ENCODE results near the gene SEMA3A.

The SEMA3A gene

GRCh38 chr7:84041649-84042048, 152.9 kb downstream of the SEMA3A start:
- Mint-ChIP-seq H3K4me3 (no peak overlapping the region), H3K36me3 (ENCODE audit: low read depth) (no peaks in the 10 kb centered on the region), H3K27ac (no peak overlapping the region), H3K27me3 (no peaks in the 10 kb centered on the region), H3K9me3 (no peaks in the 10 kb centered on the region), H3K4me1 (ENCODE audit: low read depth) (no peaks in the 10 kb centered on the region)
- intact Hi-C loops (cut with micrococcal nuclease): no loop called here

GRCh38 chr7:84040355-84040754, 154.2 kb downstream of the SEMA3A start:
- no peaks in the 10 kb centered on the region for H3K9me3 Mint-ChIP-seq
- no peaks in the 10 kb centered on the region for H3K4me1 Mint-ChIP-seq (ENCODE audit: low read depth)
- H3K36me3 Mint-ChIP-seq (ENCODE audit: low read depth): no peaks in the 10 kb centered on the region
- no peaks in the 10 kb centered on the region for H3K27me3 Mint-ChIP-seq
- H3K27ac Mint-ChIP-seq: no peak overlapping the region
- no peak overlapping the region for H3K4me3 Mint-ChIP-seq
- intact Hi-C loops (cut with micrococcal nuclease): no loop called here

GRCh38 chr7:84039432-84039831, 155.2 kb downstream of the SEMA3A start:
- no peaks in the 10 kb centered on the region for H3K4me1 Mint-ChIP-seq (ENCODE audit: low read depth)
- intact Hi-C loops (cut with micrococcal nuclease): no loop called here

DNA sequence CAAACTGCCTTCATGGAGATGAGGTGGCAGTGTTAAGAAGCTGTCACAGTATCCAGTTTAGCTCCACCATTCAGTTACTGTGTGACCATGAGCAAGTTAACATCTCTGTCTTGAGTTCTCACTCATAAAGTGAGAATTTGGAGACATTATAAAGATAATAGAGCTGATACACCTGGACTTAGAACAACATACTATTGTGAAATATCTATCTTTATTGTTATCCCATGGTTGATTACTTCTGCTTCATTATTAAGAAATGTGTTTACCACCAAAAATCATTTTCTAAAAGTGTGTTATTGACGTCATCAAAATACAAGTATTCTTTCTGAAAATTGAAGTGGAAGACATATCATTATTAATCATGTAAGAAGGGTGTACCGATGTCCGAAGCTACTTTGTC, 166.9 kb downstream of the SEMA3A start:
- Mint-ChIP-seq H3K4me1 (ENCODE audit: low read depth) (no peaks in the 10 kb centered on the region), H3K27ac (no peak overlapping the region), H3K27me3 (no peaks in the 10 kb centered on the region), H3K9me3 (no peaks in the 10 kb centered on the region), H3K36me3 (ENCODE audit: low read depth) (no peaks in the 10 kb centered on the region), H3K4me3 (no peak overlapping the region)
- intact Hi-C loops (cut with micrococcal nuclease): no loop called here

More at GRCh38 chr7:84039432-84039831, 155.2 kb downstream of the SEMA3A start:
- no peak overlapping the region for H3K27ac Mint-ChIP-seq
- H3K36me3 Mint-ChIP-seq (ENCODE audit: low read depth): no peaks in the 10 kb centered on the region
- H3K9me3 Mint-ChIP-seq: no peaks in the 10 kb centered on the region
- H3K4me3 Mint-ChIP-seq: no peak overlapping the region
- no peaks in the 10 kb centered on the region for H3K27me3 Mint-ChIP-seq

- Mint-ChIP-seq H3K27ac (no peak overlapping the region), H3K4me1 (ENCODE audit: low read depth) (no peaks in the 10 kb centered on the region), H3K36me3 (ENCODE audit: low read depth) (no peaks in the 10 kb centered on the region), H3K27me3 (no peaks in the 10 kb centered on the region), H3K4me3 (no peak overlapping the region), H3K9me3 (no peaks in the 10 kb centered on the region)
- intact Hi-C loops (cut with micrococcal nuclease): no loop called here
These were observed 169.2 kb downstream of the SEMA3A start for GRCh38 chr7:84025332-84025927.

- Mint-ChIP-seq H3K9me3 (no peaks in the 10 kb centered on the region), H3K4me3 (no peak overlapping the region), H3K27me3 (no peaks in the 10 kb centered on the region), H3K36me3 (ENCODE audit: low read depth) (no peaks in the 10 kb centered on the region), H3K4me1 (ENCODE audit: low read depth) (no peaks in the 10 kb centered on the region), H3K27ac (no peak overlapping the region)
- intact Hi-C loops (cut with micrococcal nuclease): no loop called here
These were observed 171.8 kb downstream of the SEMA3A start for GRCh38 chr7:84022684-84023308.

DNA sequence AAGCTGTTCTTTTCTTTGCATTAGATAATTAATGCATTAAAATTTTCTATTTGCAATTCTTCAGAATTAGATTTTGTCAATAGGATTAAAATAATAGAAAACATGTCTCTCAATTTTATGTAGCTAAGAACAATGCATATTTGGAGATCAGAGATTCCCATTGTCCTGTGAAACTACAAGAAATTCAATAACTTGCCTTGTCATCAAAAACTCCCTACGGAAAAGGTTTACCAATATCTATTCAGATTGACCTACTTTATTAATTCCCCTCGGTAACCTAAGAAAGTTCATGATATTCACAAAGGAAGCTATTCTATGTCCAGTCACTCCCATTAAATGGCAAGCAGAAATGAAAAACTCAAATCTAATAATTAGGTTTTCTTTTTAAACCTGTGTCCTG, 172.6 kb downstream of the SEMA3A start:
- intact Hi-C loops (cut with micrococcal nuclease): no loop called here
- Mint-ChIP-seq H3K4me1 (ENCODE audit: low read depth) (no peaks in the 10 kb centered on the region), H3K9me3 (no peaks in the 10 kb centered on the region), H3K4me3 (no peak overlapping the region), H3K27ac (no peak overlapping the region), H3K36me3 (ENCODE audit: low read depth) (no peaks in the 10 kb centered on the region), H3K27me3 (no peaks in the 10 kb centered on the region)

DNA sequence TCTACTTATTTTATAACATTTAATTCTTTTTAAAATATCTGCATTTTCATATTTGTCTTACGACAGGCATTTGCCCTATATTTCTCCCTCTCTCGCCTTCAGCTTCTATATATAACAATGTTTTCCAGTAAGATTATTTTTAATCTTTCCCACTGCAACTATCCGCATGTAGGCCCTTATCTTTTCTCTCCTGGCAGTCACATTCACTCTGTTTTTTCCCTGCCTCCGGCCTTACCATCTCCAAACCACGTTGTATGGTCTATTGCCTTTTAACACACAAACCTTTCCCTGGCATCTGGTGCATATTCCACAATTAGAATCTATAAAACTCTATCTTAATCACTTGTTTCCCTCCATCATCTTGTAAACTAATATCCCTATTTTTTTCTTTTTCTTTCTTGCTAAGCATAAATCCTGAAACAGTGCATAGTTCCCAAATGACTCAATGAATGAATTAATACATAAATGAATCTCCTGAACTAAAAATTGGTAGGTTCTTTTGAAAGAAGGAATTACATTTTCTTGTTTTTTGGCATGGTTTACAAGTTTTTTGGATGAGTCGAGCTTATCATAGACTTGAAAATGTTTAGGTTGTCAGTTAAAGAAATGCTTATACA, 173.2 kb downstream of the SEMA3A start:
- Mint-ChIP-seq H3K4me1 (ENCODE audit: low read depth) (no peaks in the 10 kb centered on the region), H3K27ac (no peak overlapping the region), H3K9me3 (no peaks in the 10 kb centered on the region), H3K27me3 (no peaks in the 10 kb centered on the region), H3K4me3 (no peak overlapping the region), H3K36me3 (ENCODE audit: low read depth) (no peaks in the 10 kb centered on the region)
- intact Hi-C loops (cut with micrococcal nuclease): no loop called here

DNA sequence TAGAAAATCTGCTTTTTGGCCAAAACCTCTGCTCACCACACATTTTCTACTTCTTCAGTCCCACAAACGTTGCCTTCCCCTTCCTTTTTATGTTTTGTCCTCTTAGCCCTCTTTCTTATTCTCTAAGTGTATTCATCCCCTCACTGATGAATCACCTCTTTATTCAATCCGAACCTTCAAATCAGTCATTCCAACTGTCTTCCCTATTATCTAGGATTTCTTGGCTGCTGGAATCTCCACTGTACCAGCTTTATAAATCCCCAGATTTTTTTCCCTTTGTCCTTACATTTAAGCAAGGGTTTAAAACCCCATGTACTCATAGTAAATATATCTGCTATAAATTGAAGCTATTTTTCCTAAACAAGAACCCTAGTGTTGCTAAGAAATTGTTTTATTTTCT, 176.9 kb downstream of the SEMA3A start:
- intact Hi-C loops (cut with micrococcal nuclease): no loop called here
- Mint-ChIP-seq H3K36me3 (ENCODE audit: low read depth) (no peaks in the 10 kb centered on the region), H3K4me3 (no peak overlapping the region), H3K27me3 (no peaks in the 10 kb centered on the region), H3K9me3 (no peaks in the 10 kb centered on the region), H3K27ac (no peak overlapping the region), H3K4me1 (ENCODE audit: low read depth) (no peaks in the 10 kb centered on the region)

DNA sequence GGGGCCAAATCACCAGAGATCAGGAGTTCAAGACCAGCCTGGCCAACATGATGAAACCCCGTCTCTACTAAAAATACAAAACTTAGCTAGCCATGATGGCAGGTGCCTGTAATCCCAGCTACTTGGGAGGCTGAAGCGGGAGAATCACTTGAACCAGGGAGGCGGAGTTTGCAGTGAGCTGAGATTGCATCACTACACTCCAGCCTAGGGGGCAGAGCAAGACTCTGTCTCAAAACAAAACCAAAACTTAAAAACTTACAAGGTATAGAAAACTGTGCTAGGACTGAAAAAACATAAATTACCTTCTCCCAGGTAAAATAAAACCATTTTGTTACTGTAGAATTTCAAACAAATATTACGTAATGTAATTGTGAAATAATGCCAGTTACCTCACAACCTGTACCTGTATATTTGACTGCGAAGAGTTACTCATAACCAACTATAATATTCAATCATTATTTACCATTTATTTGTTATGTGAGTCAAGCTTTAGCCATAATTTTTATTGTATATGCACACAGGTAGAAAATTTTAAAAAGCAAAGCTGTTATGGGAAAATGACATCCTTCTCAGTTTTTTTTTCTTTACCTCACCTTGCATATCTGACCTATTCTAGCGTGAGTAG, 180.9 kb downstream of the SEMA3A start:
- Mint-ChIP-seq H3K9me3 (no peaks in the 10 kb centered on the region), H3K36me3 (ENCODE audit: low read depth) (no peaks in the 10 kb centered on the region), H3K27ac (no peak overlapping the region), H3K4me1 (ENCODE audit: low read depth) (no peaks in the 10 kb centered on the region), H3K27me3 (no peaks in the 10 kb centered on the region), H3K4me3 (no peak overlapping the region)
- intact Hi-C loops (cut with micrococcal nuclease): no loop called here

DNA sequence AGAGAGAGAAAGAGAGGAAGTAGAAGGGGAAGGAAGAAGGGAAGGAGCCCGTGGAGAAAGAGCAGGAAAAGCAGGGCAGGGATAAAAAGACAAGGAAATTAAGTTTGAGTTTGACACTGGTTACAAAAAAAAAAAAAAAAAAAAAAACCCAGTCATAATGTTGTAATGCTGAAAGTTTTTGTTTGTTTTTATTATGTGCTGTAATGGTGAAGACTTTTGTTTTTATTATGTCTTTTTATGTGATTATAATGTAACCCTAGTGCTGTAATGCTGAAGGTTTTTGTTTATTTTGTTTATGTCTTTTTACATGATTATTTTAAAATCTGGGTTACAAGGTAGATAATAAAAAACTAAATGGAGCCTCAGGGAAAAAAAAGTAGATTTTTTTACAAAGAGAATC, 184.8 kb downstream of the SEMA3A start:
- Mint-ChIP-seq H3K36me3 (ENCODE audit: low read depth) (no peaks in the 10 kb centered on the region), H3K27me3 (no peaks in the 10 kb centered on the region), H3K4me1 (ENCODE audit: low read depth) (no peaks in the 10 kb centered on the region), H3K27ac (no peak overlapping the region), H3K4me3 (no peak overlapping the region), H3K9me3 (no peaks in the 10 kb centered on the region)
- intact Hi-C loops (cut with micrococcal nuclease): no loop called here

DNA sequence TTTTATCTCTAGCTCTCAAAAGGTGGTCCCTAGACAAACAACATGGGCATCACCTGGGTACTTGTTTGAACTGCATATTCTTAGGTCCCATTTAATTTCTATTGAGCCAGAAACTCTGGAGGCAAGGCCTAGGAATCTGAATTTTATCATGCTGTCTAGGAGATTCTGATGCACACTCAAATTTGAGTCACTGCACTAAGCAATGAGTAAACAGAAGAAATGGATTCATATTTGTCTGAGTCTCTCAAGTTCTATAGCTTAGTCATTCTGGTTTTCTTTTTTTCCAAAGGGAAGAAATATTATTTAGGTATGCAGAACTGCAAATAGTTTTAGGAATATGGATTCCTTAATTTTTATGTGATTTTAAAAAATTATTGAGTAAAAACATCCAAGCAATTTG, 185.5 kb downstream of the SEMA3A start:
- Mint-ChIP-seq H3K4me3 (no peak overlapping the region), H3K27me3 (no peaks in the 10 kb centered on the region), H3K36me3 (ENCODE audit: low read depth) (no peaks in the 10 kb centered on the region), H3K9me3 (no peaks in the 10 kb centered on the region), H3K27ac (no peak overlapping the region), H3K4me1 (ENCODE audit: low read depth) (no peaks in the 10 kb centered on the region)
- intact Hi-C loops (cut with micrococcal nuclease): no loop called here

- Mint-ChIP-seq H3K9me3 (no peaks in the 10 kb centered on the region), H3K27ac (no peak overlapping the region), H3K36me3 (ENCODE audit: low read depth) (no peaks in the 10 kb centered on the region), H3K4me3 (no peak overlapping the region), H3K4me1 (ENCODE audit: low read depth) (no peaks in the 10 kb centered on the region), H3K27me3 (no peaks in the 10 kb centered on the region)
- intact Hi-C loops (cut with micrococcal nuclease): no loop called here
These were observed 191.4 kb downstream of the SEMA3A start for GRCh38 chr7:84003191-84003590.

GRCh38 chr7:84002348-84002747, 192.2 kb downstream of the SEMA3A start:
- Mint-ChIP-seq H3K36me3 (ENCODE audit: low read depth) (no peaks in the 10 kb centered on the region), H3K27me3 (no peaks in the 10 kb centered on the region), H3K9me3 (no peaks in the 10 kb centered on the region), H3K4me3 (no peak overlapping the region), H3K27ac (no peak overlapping the region), H3K4me1 (ENCODE audit: low read depth) (no peaks in the 10 kb centered on the region)
- intact Hi-C loops (cut with micrococcal nuclease): no loop called here
